GDM1 (cell line): ENCODE results near the gene MCAM.

ENCODE experiments used
- DNase-seq: peaks from one replicate; lab custom pipeline; 2025; lab: John Stamatoyannopoulos, UW

MCAM gene

GRCh38 chr11:119316729-119317591, at the start of gene MCAM:
MCAM (minus strand) TSS chr11:119317130; CDS start chr11:119317101, 29 bp downstream.
- DNase-seq = no peak

- no peak for DNase-seq
These were observed 48.2 kb upstream of the MCAM start for GRCh38 chr11:119365071-119365591.

GRCh38 chr11:119363851-119364590, 47.1 kb upstream of the MCAM start:
- peak; percentile 15 for DNase-seq

GRCh38 chr11:119363081-119363850, 46.3 kb upstream of the MCAM start:
- no peak for DNase-seq

- DNase-seq = no peak
These were observed 45.8 kb upstream of the MCAM start for GRCh38 chr11:119362741-119363080.

- no peak for DNase-seq
These were observed 45.2 kb upstream of the MCAM start for GRCh38 chr11:119361941-119362725.

GRCh38 chr11:119361056-119361787, 44.3 kb upstream of the MCAM start:
- DNase-seq = peak; percentile 30

- DNase-seq = peak; percentile 42
These were observed 42.7 kb upstream of the MCAM start for GRCh38 chr11:119359365-119360214.

- no peak for DNase-seq
These were observed 40.1 kb upstream of the MCAM start for GRCh38 chr11:119357074-119357473.

- DNase-seq = no peak
These were observed 39.6 kb upstream of the MCAM start for GRCh38 chr11:119356349-119357031.

- DNase-seq = no peak
These were observed 38.3 kb upstream of the MCAM start for GRCh38 chr11:119355091-119355843.

GRCh38 chr11:119352857-119353260, 35.9 kb upstream of the MCAM start:
- DNase-seq = no peak

GRCh38 chr11:119351232-119351631, 34.3 kb upstream of the MCAM start:
- DNase-seq = no peak

- no peak for DNase-seq
These were observed 33.4 kb upstream of the MCAM start for GRCh38 chr11:119350302-119350701.

- no peak for DNase-seq
These were observed 31.1 kb upstream of the MCAM start for GRCh38 chr11:119347940-119348605.

- DNase-seq = no peak
These were observed 30.3 kb upstream of the MCAM start for GRCh38 chr11:119347242-119347641.

GRCh38 chr11:119346605-119347004, 29.7 kb upstream of the MCAM start, which contains the start of gene MFRP:
MFRP (minus strand) TSS chr11:119346705; CDS start chr11:119346513, 192 bp downstream.
- DNase-seq = no peak

GRCh38 chr11:119345685-119346084, 28.8 kb upstream of the MCAM start:
- DNase-seq = no peak
